GM21381 (cell line): Measurements from ENCODE around the gene FFAR1.

Source experiments
- ATAC-seq: cut with Tn5 transposase; IDR thresholded peaks from one replicate; pipeline ENCODE4 v1.9.1; 2021; ENCODE audit warnings: mild to moderate bottlenecking, moderate library complexity; ENCODE audit not compliant: unreplicated experiment

FFAR1 gene

DNA sequence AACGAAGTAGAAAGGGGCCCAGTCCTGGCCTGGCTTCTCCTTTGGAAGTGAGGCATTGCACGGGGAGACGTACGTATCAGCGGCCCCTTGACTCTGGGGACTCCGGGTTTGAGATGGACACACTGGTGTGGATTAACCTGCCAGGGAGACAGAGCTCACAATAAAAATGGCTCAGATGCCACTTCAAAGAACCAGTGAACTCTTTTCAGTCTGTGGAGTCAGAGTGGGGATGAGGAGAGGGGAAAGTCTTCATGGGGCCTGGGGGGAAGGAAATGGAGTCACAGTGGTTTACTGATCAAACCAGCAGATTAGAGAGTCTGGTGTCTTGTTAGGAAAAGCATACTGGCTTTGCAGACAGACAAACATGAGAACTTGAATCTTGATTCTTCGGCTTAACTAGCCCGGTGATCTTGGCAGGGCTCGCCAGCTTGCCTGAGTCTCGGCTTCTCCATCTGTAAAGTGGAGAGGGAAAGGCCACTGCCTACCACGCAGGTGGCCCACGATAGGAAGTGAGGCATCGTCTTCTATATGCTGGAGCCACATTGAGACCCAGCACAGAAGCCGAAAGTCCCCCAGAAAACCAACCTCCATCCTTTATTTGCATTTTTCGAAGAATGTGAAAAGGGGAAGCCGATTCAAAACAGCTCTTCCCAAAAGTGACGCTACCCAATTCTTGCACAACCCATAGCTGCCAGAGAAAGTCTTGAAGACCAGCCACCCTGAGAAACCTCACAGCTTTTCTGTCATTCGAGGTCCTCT lies at the start of gene FFAR1:
TSS of gene FFAR1 (plus strand) at position 732 of the 759 bp plus-strand sequence. CDS start 3,650 bp downstream, outside the sequence.
- ATAC-seq, result peak; percentile 52

- ATAC-seq, result no peak
Measured at GRCh38 chr19:35297922-35298321, 49.8 kb upstream of the FFAR1 start.

DNA sequence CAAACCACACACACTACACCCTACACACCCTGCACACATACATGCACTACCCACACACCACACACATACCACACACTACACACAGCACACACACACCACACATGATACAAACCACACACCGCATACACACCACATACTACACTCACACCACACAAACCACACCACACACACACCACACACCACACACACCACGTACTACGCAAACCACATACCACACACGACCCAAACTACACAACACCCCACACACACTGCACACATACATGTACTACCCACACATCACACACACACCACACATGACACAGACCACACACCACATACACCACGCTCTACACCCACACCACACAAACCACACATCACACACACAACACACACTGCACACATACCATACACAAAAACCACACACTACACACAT lies 49.1 kb upstream of the FFAR1 start:
- ATAC-seq, result no peak

- no peak for ATAC-seq
Measured at GRCh38 chr19:35299523-35300338, 48.0 kb upstream of the FFAR1 start.

GRCh38 chr19:35300339-35300649 lies 47.4 kb upstream of the FFAR1 start:
- no peak for ATAC-seq

- no peak for ATAC-seq
Measured at GRCh38 chr19:35301961-35302360, 45.7 kb upstream of the FFAR1 start.

DNA sequence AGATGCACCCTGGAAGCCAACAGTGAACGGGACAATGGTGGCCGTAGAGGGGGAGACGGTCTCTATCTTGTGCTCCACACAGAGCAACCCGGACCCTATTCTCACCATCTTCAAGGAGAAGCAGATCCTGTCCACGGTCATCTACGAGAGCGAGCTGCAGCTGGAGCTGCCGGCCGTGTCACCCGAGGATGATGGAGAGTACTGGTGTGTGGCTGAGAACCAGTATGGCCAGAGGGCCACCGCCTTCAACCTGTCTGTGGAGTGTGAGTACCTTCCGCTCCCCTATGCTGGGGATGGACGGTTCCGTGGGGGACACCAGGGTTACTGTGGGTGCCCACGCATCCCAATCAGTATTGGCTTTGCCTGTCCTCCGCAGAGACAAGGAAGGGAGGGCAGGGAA lies 45.3 kb upstream of the FFAR1 start:
- no peak for ATAC-seq

- ATAC-seq, result no peak
Measured at GRCh38 chr19:35303357-35303915, 44.3 kb upstream of the FFAR1 start.

DNA sequence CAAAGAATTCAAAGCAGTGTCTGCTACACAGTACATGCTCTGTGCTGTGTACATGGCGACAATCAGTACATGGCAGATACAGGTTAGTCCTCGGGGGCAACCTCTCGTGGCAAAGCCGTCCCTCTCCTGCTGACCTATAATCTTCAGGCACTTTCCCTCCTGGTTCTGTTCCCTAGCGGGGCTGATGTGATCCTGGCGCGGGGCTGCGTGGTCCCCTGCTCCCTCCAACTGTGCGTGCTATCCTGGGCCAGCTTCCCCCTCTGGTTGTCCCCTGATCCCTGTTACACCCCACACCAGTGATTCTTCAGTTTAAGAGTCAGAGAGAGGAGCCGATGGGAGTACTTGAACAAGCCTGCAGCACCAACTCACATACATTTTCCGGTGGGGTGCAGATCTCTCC lies 43.7 kb upstream of the FFAR1 start:
- no peak for ATAC-seq

DNA sequence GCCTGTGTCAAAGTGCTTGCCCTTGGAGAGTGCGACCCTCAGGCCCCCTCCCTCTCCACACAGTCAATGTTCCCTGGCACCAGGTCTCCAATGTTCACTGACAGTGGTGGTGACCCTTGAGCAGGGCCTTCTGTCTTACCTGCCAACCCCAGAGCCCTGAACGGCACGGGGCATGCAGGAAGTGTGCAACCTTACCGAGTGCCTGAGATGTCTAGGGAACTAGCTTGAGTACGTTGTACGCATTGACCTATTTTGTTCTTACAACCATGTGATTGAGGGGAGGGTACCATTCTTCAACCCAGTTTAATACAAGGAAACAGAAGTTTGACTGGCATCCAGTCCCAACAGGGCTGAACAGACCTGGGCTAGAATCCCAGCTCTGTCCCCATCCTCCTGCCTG lies 42.5 kb upstream of the FFAR1 start:
- no peak for ATAC-seq

DNA sequence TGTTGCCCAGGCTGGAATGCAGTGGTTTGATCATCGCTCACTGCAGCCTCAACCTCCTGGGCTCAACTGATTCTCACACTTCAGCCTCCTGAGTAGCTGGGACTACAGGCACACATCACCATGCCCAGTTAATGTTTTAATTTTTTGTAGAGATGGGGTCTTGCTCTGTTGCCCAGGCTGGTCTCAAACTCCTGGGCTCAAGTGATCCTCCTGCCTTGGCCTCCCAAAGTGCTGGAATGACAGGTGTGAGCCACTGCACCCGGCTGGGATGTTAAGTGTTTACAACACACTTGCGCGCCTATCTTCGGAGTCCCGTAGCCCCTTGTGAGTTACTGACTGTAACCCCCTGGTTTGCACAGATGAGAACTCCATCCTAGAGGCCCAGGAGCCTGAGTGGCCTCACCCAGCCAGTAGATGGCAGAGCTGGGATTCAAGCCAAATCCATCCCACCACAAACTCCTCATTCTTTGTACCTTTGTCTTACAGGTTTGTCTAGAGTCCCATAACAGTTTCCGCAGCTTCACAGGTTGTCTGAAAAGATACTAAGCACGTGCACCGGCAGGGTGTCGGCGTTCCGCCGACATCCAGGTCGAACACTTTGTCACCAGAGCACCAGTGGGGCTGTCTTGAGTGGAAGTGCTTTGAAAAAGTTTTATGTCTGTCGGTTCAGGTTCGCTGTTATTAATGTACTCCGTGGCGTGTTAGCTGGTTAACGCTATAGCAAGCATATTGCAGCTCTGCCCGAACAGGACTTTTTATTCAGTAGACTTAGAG lies 41.0 kb upstream of the FFAR1 start:
- ATAC-seq, result no peak

DNA sequence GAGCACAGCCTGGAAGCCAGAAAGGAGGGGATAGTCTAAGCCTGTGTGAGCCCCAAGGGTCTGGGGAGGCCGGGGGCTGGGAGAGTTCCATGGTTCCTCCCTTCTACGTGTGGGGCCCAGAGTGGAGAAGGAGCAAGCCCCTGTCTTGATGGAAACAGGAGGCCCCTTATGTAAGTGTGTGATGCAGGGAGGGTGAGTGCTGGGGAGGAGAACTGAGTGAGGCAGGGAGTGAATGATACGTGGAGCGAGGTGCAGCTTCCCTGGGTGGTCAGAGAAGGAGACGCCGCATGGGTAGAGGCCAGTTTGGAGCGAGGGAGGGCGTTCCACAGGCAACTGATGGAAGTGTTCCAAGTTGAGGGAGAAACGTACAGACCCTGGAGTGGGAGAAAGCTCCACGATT lies 39.8 kb upstream of the FFAR1 start:
- no peak for ATAC-seq

- no peak for ATAC-seq
Measured at GRCh38 chr19:35308910-35309309, 38.8 kb upstream of the FFAR1 start.

DNA sequence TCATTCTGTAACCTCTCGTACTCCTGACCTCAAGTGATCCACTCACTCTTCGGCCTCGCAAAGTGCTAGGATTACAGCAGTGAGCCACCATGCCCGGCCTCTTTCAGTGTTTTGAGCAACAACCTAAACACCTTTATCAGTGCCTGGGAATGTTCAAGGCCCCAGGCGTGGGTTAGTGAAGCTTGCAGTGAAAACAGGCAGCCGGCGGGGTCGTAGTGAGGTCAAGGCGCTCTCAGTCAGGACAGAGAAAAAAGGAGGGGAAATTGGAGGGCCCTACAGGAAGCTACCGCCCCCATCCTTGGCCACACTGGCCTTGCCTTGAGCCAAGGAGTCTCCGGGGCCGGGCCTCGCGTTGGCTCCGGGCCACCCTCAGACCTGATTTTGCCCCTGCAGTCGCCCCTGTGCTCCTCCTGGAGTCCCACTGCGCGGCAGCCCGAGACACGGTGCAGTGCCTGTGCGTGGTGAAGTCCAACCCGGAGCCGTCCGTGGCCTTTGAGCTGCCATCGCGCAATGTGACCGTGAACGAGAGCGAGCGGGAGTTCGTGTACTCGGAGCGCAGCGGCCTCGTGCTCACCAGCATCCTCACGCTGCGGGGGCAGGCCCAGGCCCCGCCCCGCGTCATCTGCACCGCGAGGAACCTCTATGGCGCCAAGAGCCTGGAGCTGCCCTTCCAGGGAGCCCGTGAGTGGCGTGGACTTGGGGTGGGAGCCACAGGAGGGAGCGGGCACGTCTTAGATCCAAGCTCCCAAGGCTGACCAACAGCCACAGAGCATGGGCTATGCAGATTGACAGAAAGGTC lies 38.0 kb upstream of the FFAR1 start:
- ATAC-seq, result no peak

DNA sequence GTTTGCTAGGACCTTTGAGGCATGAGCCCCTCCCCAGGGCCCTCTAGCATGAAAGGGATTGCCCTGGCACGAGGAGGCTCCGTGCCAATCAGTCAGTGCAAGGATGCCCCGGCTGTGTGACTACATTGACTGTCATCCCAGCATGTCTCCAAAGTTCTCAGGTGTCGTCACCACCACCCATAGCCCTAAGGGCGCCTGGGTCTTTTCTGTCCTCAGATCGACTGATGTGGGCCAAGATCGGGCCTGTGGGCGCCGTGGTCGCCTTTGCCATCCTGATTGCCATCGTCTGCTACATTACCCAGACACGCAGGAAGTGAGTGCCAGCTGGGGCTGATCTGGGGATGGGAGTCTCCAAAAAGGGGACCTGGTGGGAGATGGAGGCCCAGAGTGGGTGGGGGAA lies 37.4 kb upstream of the FFAR1 start:
- no peak for ATAC-seq

- ATAC-seq, result no peak
Measured at GRCh38 chr19:35310811-35311465, 36.8 kb upstream of the FFAR1 start.

GRCh38 chr19:35311901-35312665 lies 35.6 kb upstream of the FFAR1 start:
- ATAC-seq, result no peak

DNA sequence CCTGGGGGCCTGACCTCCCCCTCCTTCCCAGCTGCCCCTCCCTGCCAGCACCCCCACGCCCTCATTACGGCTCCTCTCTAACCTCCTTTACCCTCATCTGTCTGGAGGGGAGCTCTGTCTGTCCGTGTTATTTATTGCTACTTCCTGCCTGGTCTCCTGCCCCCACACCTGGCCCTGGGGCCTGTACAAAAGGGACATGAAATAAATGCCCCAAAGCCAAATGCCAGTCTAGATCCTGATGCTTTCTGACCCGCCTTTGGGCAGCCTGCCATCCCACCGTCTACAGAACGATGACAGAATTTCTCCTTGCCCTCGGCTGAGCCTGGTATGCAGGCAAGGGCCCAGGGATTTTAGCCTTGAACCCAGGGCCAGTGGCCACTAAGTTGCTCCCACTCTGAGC lies 34.1 kb upstream of the FFAR1 start:
- no peak for ATAC-seq

DNA sequence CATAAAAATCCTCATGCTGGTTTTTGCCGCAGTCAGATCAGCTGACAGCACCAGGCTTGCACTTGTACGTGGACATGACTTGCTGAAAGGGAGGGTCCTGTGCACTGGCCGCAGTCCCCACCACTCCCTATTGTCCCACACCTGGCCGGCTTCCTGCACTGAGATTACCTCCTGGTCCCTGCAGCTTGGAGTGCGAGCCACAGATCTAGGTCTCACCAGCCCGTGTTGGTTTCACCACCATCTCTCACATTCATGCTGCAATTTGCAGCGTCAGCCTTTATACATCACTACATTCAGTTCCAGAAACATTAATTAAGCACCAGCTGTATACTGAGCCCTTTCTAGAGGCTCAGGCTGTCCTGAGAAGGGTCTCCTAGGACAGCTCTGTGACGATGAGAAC lies 33.7 kb upstream of the FFAR1 start:
- no peak for ATAC-seq
